Liver (tissue), 9 donors: ENCODE results near the gene NFIA. TPM values are rescaled to one million over a fixed set of nuclear protein-coding genes. Genes with fewer than 3 reads are reported as not detected.

Source experiments
- DNase-seq: peaks from one replicate; pipeline ENCODE4 v3.0.0-alpha.2; 2017; ENCODE audit warnings: low spot score
- H3K27ac ChIP-seq, 2 donors: one replicate each; pipeline ENCODE4 v1.7.0; 2013; ENCODE audit warnings: inconsistent platforms in 2 of 2, low read length in 2 of 2, control low read depth in 1 of 2, low read depth in 1 of 2, mild to moderate bottlenecking in 1 of 2
- H3K27me3 ChIP-seq, 4 donors: one replicate each; pipeline versions ENCODE4 v1.6.1 to v1.7.0; 2013; ENCODE audit warnings: low read length in 3 of 4, inconsistent platforms in 1 of 4, mild to moderate bottlenecking in 1 of 4, moderate library complexity in 1 of 4; ENCODE audit not compliant: control insufficient read depth in 4 of 4, insufficient read depth in 4 of 4
- H3K36me3 ChIP-seq, 4 donors: one replicate each; pipeline versions ENCODE4 v1.6.1 to v1.7.0; 2013; ENCODE audit warnings: low read length in 3 of 4, mild to moderate bottlenecking in 3 of 4, low read depth in 1 of 4, moderate library complexity in 1 of 4; ENCODE audit not compliant: control insufficient read depth in 4 of 4, insufficient read depth in 3 of 4
- H3K4me1 ChIP-seq, 4 donors: one replicate each; pipeline versions ENCODE4 v1.6.1 to v1.7.0; 2013; ENCODE audit warnings: low read length in 3 of 4, mild to moderate bottlenecking in 3 of 4, moderate library complexity in 1 of 4; ENCODE audit not compliant: control insufficient read depth in 4 of 4, insufficient read depth in 4 of 4
- H3K4me3 ChIP-seq, 3 donors: one replicate each; pipeline versions ENCODE4 v1.6.1 to v1.7.0; 2013; ENCODE audit warnings: low read length in 3 of 3, control low read depth in 1 of 3, low read depth in 1 of 3, mild to moderate bottlenecking in 1 of 3
- H3K9ac ChIP-seq, 2 donors: one replicate each; pipeline ENCODE4 v1.7.0; 2013; ENCODE audit warnings: low read length in 2 of 2, mild to moderate bottlenecking in 2 of 2, moderate library complexity in 2 of 2, control low read depth in 1 of 2, low read depth in 1 of 2
- H3K9me3 ChIP-seq, 4 donors: one replicate each; pipeline versions ENCODE4 v1.6.1 to v1.7.0; 2013; ENCODE audit warnings: low read length in 3 of 4; ENCODE audit not compliant: control insufficient read depth in 4 of 4
- ATF3 ChIP-seq: IDR thresholded peaks from 2 replicates; pipeline ENCODE4 v1.6.1; 2016; ENCODE audit warnings: antibody characterized with exemption
- CTCF ChIP-seq: fragments of 150-350 bp; IDR thresholded peaks from 2 replicates; pipeline ENCODE4 v1.5.1; 2017; ENCODE audit warnings: improper control_type of control experiment, low read depth, low read length; ENCODE audit not compliant: missing input control
- FOXA1 ChIP-seq: IDR thresholded peaks from 2 replicates; pipeline ENCODE4 v1.6.1; 2016; ENCODE audit warnings: antibody characterized with exemption
- FOXA2 ChIP-seq: IDR thresholded peaks from 2 replicates; pipeline ENCODE4 v1.6.1; 2016; ENCODE audit warnings: antibody characterized with exemption
- GABPA ChIP-seq, 2 donors: IDR thresholded peaks in 1 of 2; conservative IDR thresholded peaks in 1 of 2; 2 replicates each; pipeline ENCODE4 v1.6.1; 2016; ENCODE audit warnings: antibody characterized with exemption in 2 of 2, mild to moderate bottlenecking in 1 of 2, moderate library complexity in 1 of 2
- HNF4A ChIP-seq, 2 donors: conservative IDR thresholded peaks; 2 replicates each; pipeline ENCODE4 v1.6.1; 2016; ENCODE audit warnings: antibody characterized with exemption in 2 of 2, mild to moderate bottlenecking in 2 of 2
- HNF4G ChIP-seq: IDR thresholded peaks from 2 replicates; pipeline ENCODE4 v1.6.1; 2016; ENCODE audit warnings: antibody characterized with exemption
- JUND ChIP-seq, 2 donors: IDR thresholded peaks; 2 replicates each; pipeline ENCODE4 v1.6.1; 2016; ENCODE audit warnings: antibody characterized with exemption in 2 of 2
- MAX ChIP-seq: IDR thresholded peaks from 2 replicates; pipeline ENCODE4 v1.6.1; 2016; ENCODE audit warnings: antibody characterized with exemption
- NR2F2 ChIP-seq: IDR thresholded peaks from 2 replicates; pipeline ENCODE4 v1.6.1; 2016; ENCODE audit warnings: antibody characterized with exemption
- RAD21 ChIP-seq, 2 donors: IDR thresholded peaks; 2 replicates each; pipeline ENCODE4 v1.6.1; 2016; ENCODE audit warnings: antibody characterized with exemption in 2 of 2, mild to moderate bottlenecking in 2 of 2
- RXRA ChIP-seq, 2 donors: IDR thresholded peaks; 2 replicates each; pipeline ENCODE4 v1.6.1; 2017 to 2018; ENCODE audit warnings: antibody characterized with exemption in 2 of 2, mild to moderate bottlenecking in 1 of 2
- SP1 ChIP-seq: IDR thresholded peaks from 2 replicates; pipeline ENCODE4 v1.6.1; 2018; ENCODE audit warnings: antibody characterized with exemption, mild to moderate bottlenecking
- TAF1 ChIP-seq: conservative IDR thresholded peaks from 2 replicates; pipeline ENCODE4 v1.6.1; 2016; ENCODE audit warnings: antibody characterized with exemption, mild to moderate bottlenecking
- YY1 ChIP-seq: IDR thresholded peaks from 2 replicates; pipeline ENCODE4 v1.6.1; 2016; ENCODE audit warnings: antibody characterized with exemption, mild to moderate bottlenecking
- ZBTB33 ChIP-seq: IDR thresholded peaks from 2 replicates; pipeline ENCODE4 v1.6.1; 2016; ENCODE audit warnings: antibody characterized with exemption
- WGBS: extraction: QIAGEN DNeasy Blood & Tissue Kit; methylation state at CpG from one replicate; pipeline ENCODE4 v1.1.7; 2013; 5-methylcytosine and 5-hydroxymethylcytosine counted together
- polyA plus RNA-seq, 2 donors: library from polyadenylated mRNA; stranded (reverse) in 1 of 2; unstranded in 1 of 2; fragments of 200-250 nt in 1 of 2; fragments of >200 nt in 1 of 2; fragmentation: Nextera tagmentation in 1 of 2; extraction: Ambion mirVana in 1 of 2; gene quantifications; one replicate each; pipeline versions ENCODE4 v1.2.1 to v1.2.3, GENCODE V29; 2013 to 2015
- total RNA-seq, 2 donors: library from RNA; depleted of rRNA; stranded (reverse); fragments of >200 nt; gene quantifications; one replicate each; pipeline ENCODE4 v1.2.3, GENCODE V29; 2014
- donor health status: healthy.
- donor health status: healthy.
- donor health status: healthy.
- donor health status: healthy.
- donor health status: healthy.

The NFIA gene
- total and polyA plus RNA-seq, 4 donors, result 6.8 to 53.7 (median 22.2) TPM

- H3K27ac ChIP-seq, result no peak overlapping the region
- DNase-seq, result no peak
- 81% methylated on average over 8 of the region's 8 CpGs for WGBS
- no peaks in the 10 kb centered on the region for H3K9me3 ChIP-seq
- no peaks in the 10 kb centered on the region for H3K27me3 ChIP-seq
- TF ChIP-seq NR2F2 (no peak), HNF4G (no peak), YY1 (no peak), HNF4A (conservative IDR thresholded peaks at IDR 0.05) (no peak), RAD21 (IDR thresholded peaks at IDR 0.05) (no peak), TAF1 (no peak), GABPA (IDR thresholded peaks at IDR 0.05 in 1 of 2, conservative IDR thresholded peaks at IDR 0.05 in 1 of 2) (no peak), RXRA (IDR thresholded peaks at IDR 0.05) (no peak), MAX (no peak), SP1 (no peak), FOXA1 (no peak), JUND (IDR thresholded peaks at IDR 0.05) (no peak), ATF3 (no peak), CTCF (no peak), ZBTB33 (no peak)
- no peak overlapping the region for H3K4me3 ChIP-seq
- H3K4me1 ChIP-seq, result peaks cover 2 to 14% (median 4%) of the 10 kb centered on the region in 4 donors
- peaks cover 0 to 7% (median 2%) of the 10 kb centered on the region in 4 donors for H3K36me3 ChIP-seq
- no peak overlapping the region for H3K9ac ChIP-seq
Observed at GRCh38 chr1:61445269-61445825, 363.0 kb downstream of the NFIA start.

GRCh38 chr1:61446531-61446991 lies 364.2 kb downstream of the NFIA start:
- Histone ChIP-seq H3K9ac (no peak overlapping the region), H3K4me1 (peaks cover 3 to 18% (median 6%) of the 10 kb centered on the region in 4 donors), H3K27me3 (no peaks in the 10 kb centered on the region), H3K36me3 (peaks cover 0 to 7% (median 2%) of the 10 kb centered on the region in 4 donors), H3K9me3 (no peaks in the 10 kb centered on the region), H3K27ac (no peak overlapping the region), H3K4me3 (no peak overlapping the region)
- 92% methylated on average over 7 of the region's 7 CpGs for WGBS
- TF ChIP-seq SP1, result no peak
- TF ChIP-seq FOXA2, result no peak
- no peak for TF ChIP-seq ATF3
- no peak for TF ChIP-seq MAX
- no peak for DNase-seq
